ENCODE measurements around the gene WASF2. TPM values are rescaled to one million over a fixed set of nuclear protein-coding genes. Genes with fewer than 3 reads are reported as not detected.

The WASF2 gene
- total RNA-seq, 1 donor from 2014 or later = 189 TPM

DNA sequence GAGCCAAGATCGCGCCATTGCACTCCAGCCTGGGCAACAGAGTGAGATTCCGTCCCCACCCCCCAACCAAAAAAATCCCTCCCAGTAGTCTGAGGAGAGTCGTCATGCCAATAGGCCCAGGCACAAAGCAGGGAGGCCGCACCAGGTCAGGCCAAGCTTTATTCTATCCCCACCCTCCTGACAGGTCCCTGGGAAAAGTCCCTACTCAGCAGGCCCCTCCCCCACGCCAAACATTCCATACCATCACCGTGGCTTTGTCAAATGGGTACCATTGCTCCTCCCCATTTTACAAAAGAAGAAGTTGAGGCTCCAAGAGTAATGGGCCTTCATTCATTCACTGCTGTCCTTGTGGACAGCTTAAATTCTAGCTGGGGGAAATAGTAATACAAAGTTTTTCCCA lies 92.2 kb downstream of the WASF2 start:
- no peak for DNase-seq (ENCODE audit: extremely low spot score, unreplicated experiment)
- Mint-ChIP-seq H3K9me3 (ENCODE audit: unreplicated experiment) (no peaks in the 10 kb centered on the region), H3K27ac (ENCODE audit: unreplicated experiment) (no peak overlapping the region), H3K27me3 (ENCODE audit: unreplicated experiment) (no peaks in the 10 kb centered on the region), H3K4me1 (ENCODE audit: unreplicated experiment) (peaks cover 29% of the 10 kb centered on the region), H3K4me3 (ENCODE audit: unreplicated experiment) (no peak overlapping the region), H3K36me3 (ENCODE audit: unreplicated experiment) (no peaks in the 10 kb centered on the region)
- TF ChIP-seq, protein P1, sequence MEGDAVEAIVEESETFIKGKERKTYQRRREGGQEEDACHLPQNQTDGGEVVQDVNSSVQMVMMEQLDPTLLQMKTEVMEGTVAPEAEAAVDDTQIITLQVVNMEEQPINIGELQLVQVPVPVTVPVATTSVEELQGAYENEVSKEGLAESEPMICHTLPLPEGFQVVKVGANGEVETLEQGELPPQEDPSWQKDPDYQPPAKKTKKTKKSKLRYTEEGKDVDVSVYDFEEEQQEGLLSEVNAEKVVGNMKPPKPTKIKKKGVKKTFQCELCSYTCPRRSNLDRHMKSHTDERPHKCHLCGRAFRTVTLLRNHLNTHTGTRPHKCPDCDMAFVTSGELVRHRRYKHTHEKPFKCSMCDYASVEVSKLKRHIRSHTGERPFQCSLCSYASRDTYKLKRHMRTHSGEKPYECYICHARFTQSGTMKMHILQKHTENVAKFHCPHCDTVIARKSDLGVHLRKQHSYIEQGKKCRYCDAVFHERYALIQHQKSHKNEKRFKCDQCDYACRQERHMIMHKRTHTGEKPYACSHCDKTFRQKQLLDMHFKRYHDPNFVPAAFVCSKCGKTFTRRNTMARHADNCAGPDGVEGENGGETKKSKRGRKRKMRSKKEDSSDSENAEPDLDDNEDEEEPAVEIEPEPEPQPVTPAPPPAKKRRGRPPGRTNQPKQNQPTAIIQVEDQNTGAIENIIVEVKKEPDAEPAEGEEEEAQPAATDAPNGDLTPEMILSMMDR (IDR thresholded peaks at IDR 0.05) = no peak

GRCh38 chr1:27397110-27397509 lies 92.9 kb downstream of the WASF2 start:
- Mint-ChIP-seq H3K4me3 (ENCODE audit: unreplicated experiment) (no peak overlapping the region), H3K27me3 (ENCODE audit: unreplicated experiment) (no peaks in the 10 kb centered on the region), H3K27ac (ENCODE audit: unreplicated experiment) (no peak overlapping the region), H3K4me1 (ENCODE audit: unreplicated experiment) (peaks cover 26% of the 10 kb centered on the region), H3K36me3 (ENCODE audit: unreplicated experiment) (no peaks in the 10 kb centered on the region), H3K9me3 (ENCODE audit: unreplicated experiment) (no peaks in the 10 kb centered on the region)
- TF ChIP-seq, protein P1 (IDR thresholded peaks at IDR 0.05) = no peak
- no peak for DNase-seq (ENCODE audit: extremely low spot score, unreplicated experiment)

DNA sequence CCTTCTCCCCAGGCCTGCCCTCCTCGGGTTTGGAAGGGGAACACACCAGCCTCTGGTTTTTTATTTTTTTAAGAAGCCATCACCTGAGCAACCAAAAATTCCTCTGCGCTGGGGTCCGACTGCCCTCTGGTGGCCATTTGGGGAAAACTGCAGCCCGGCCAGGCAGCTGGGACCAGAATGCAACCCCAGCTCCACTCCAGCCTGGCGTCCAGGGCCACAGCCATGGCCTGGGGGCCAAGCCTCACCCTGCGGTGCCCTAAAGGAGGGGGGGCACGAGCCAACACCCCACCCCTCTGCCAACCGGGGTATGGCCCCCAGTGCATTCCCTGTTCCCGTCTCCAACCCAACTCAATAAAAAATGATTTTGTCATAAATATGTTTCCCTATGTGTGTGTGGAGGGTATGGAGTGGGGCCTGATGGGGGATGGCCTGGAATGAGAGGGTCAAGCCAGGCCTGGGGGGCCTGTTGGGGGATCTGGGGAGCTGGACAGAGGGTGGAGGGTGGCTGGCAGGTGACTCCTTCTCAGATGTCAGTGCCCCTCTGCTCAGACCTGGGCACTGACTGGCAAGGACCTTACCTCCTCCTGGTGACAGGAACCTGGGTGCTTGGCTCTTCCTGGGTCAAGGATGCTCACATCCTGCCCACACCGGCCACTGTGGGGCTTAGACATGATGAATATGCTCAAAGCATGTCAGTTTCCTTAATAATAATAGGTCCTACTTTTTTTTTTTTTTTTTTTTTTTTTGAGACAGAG lies 94.3 kb downstream of the WASF2 start:
- Mint-ChIP-seq H3K4me3 (ENCODE audit: unreplicated experiment) (no peak overlapping the region), H3K9me3 (ENCODE audit: unreplicated experiment) (no peaks in the 10 kb centered on the region), H3K4me1 (ENCODE audit: unreplicated experiment) (peaks cover 26% of the 10 kb centered on the region), H3K27ac (ENCODE audit: unreplicated experiment) (peak overlapping the region; percentile 36), H3K36me3 (ENCODE audit: unreplicated experiment) (no peaks in the 10 kb centered on the region), H3K27me3 (ENCODE audit: unreplicated experiment) (peaks cover 3% of the 10 kb centered on the region)
- DNase-seq (ENCODE audit: extremely low spot score, unreplicated experiment) = peak; percentile 91
- TF ChIP-seq, protein P1 (IDR thresholded peaks at IDR 0.05) = peak; percentile 93

DNA sequence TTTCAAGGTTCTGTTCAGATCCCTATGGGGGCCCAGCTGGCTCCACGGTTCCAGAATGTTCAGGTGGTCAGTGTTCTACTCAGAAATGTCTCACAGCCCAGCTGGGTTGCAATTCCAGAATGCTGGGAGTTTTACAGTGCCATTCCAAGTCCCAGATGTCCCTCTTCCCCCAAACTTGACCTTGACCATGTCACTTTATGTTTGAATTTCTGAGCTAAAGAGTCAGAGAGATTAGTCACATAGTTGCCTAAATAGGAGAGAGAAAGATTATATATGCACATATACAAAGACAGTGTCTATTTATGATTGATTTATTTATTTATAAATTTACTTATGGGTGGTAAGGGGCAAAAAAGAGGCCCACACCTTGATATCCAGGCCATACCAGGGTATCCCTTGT lies 95.0 kb downstream of the WASF2 start:
- Mint-ChIP-seq H3K27ac (ENCODE audit: unreplicated experiment) (peak overlapping the region; percentile 36), H3K9me3 (ENCODE audit: unreplicated experiment) (no peaks in the 10 kb centered on the region), H3K4me1 (ENCODE audit: unreplicated experiment) (peaks cover 26% of the 10 kb centered on the region), H3K27me3 (ENCODE audit: unreplicated experiment) (peaks cover 6% of the 10 kb centered on the region), H3K4me3 (ENCODE audit: unreplicated experiment) (no peak overlapping the region), H3K36me3 (ENCODE audit: unreplicated experiment) (no peaks in the 10 kb centered on the region)
- TF ChIP-seq, protein P1 (IDR thresholded peaks at IDR 0.05) = no peak
- no peak for DNase-seq (ENCODE audit: extremely low spot score, unreplicated experiment)

DNA sequence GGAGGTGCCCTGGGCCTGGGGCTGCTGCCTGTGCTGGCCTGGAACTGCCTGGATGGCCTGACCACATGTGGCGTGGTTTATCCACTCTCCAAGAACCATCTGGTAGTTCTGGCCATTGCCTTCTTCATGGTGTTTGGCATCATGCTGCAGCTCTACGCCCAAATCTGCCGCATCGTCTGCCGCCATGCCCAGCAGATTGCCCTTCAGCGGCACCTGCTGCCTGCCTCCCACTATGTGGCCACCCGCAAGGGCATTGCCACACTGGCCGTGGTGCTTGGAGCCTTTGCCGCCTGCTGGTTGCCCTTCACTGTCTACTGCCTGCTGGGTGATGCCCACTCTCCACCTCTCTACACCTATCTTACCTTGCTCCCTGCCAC lies 95.7 kb downstream of the WASF2 start:
- Mint-ChIP-seq H3K9me3 (ENCODE audit: unreplicated experiment) (no peaks in the 10 kb centered on the region), H3K27ac (ENCODE audit: unreplicated experiment) (no peak overlapping the region), H3K36me3 (ENCODE audit: unreplicated experiment) (no peaks in the 10 kb centered on the region), H3K4me1 (ENCODE audit: unreplicated experiment) (peaks cover 24% of the 10 kb centered on the region), H3K27me3 (ENCODE audit: unreplicated experiment) (peaks cover 7% of the 10 kb centered on the region), H3K4me3 (ENCODE audit: unreplicated experiment) (peak overlapping the region; percentile 49)
- TF ChIP-seq, protein P1 (IDR thresholded peaks at IDR 0.05) = no peak
- no peak for DNase-seq (ENCODE audit: extremely low spot score, unreplicated experiment)

All from osteocyte (in vitro differentiated cells).